Measurements from ENCODE around the gene TFAP2D. TPM values are rescaled to one million over a fixed set of nuclear protein-coding genes. Genes with fewer than 3 reads are reported as not detected.

TFAP2D gene
- total RNA-seq, 6 donors from 2014 or later, result not detected

- Histone ChIP-seq H3K27me3 (no peaks in the 10 kb centered on the region), H3K27ac (no peak overlapping the region), H3K4me3 (no peak overlapping the region), H3K4me1 (no peaks in the 10 kb centered on the region), H3K9me3 (no peaks in the 10 kb centered on the region), H3K36me3 (no peaks in the 10 kb centered on the region)
- DNase-seq (no peak), ATAC-seq (ENCODE audit: low FRiP score in 2 of 2) (no peak)
- WGBS, 2 donors, result 61 to 63% methylated on average over 3 of the region's 3 CpGs
- TF ChIP-seq CTCF (IDR thresholded peaks at IDR 0.05), result no peak
- TF ChIP-seq EP300 (IDR thresholded peaks at IDR 0.05), result no peak
- no peak for TF ChIP-seq POLR2A (IDR thresholded peaks at IDR 0.05)
- TF ChIP-seq POLR2AphosphoS5 (IDR thresholded peaks at IDR 0.05), result no peak
These were observed 31.6 kb downstream of the TFAP2D start for GRCh38 chr6:50744976-50745375.

GRCh38 chr6:50762798-50763197 is 49.5 kb downstream of the TFAP2D start:
- WGBS, 2 donors, result 76 to 81% methylated on average over 3 of the region's 3 CpGs
- no peak overlapping the region for H3K27ac ChIP-seq
- no peak for TF ChIP-seq EP300 (IDR thresholded peaks at IDR 0.05)
- TF ChIP-seq POLR2A (IDR thresholded peaks at IDR 0.05), result no peak
- TF ChIP-seq POLR2AphosphoS5 (IDR thresholded peaks at IDR 0.05), result no peak
- no peak for TF ChIP-seq CTCF (IDR thresholded peaks at IDR 0.05)

GRCh38 chr6:50778696-50779095 is 65.4 kb downstream of the TFAP2D start:
- no peak for DNase-seq

More at GRCh38 chr6:50762798-50763197, 49.5 kb downstream of the TFAP2D start:
- Histone ChIP-seq H3K27me3 (no peaks in the 10 kb centered on the region), H3K36me3 (no peaks in the 10 kb centered on the region), H3K9me3 (no peaks in the 10 kb centered on the region), H3K4me1 (no peaks in the 10 kb centered on the region), H3K4me3 (no peak overlapping the region)
- no peak for ATAC-seq (ENCODE audit: low FRiP score in 2 of 2)
- no peak for DNase-seq

GRCh38 chr6:50780382-50780781 is 67.1 kb downstream of the TFAP2D start:
- DNase-seq, result no peak
- 92 to 95% methylated on average over 5 of the region's 5 CpGs for WGBS, 2 donors
- ATAC-seq (ENCODE audit: low FRiP score in 2 of 2), result no peak
- no peaks in the 10 kb centered on the region for H3K27me3 ChIP-seq
- H3K4me3 ChIP-seq, result no peak overlapping the region
- no peaks in the 10 kb centered on the region for H3K36me3 ChIP-seq
- no peak overlapping the region for H3K27ac ChIP-seq
- H3K4me1 ChIP-seq, result no peaks in the 10 kb centered on the region
- H3K9me3 ChIP-seq, result no peaks in the 10 kb centered on the region
- no peak for TF ChIP-seq POLR2A (IDR thresholded peaks at IDR 0.05)
- TF ChIP-seq POLR2AphosphoS5 (IDR thresholded peaks at IDR 0.05), result no peak
- TF ChIP-seq CTCF (IDR thresholded peaks at IDR 0.05), result no peak
- no peak for TF ChIP-seq EP300 (IDR thresholded peaks at IDR 0.05)

More at GRCh38 chr6:50778696-50779095, 65.4 kb downstream of the TFAP2D start:
- no peaks in the 10 kb centered on the region for H3K27me3 ChIP-seq
- H3K27ac ChIP-seq, result no peak overlapping the region
- no peak overlapping the region for H3K4me3 ChIP-seq
- ATAC-seq (ENCODE audit: low FRiP score in 2 of 2), result no peak
- no peaks in the 10 kb centered on the region for H3K4me1 ChIP-seq
- H3K36me3 ChIP-seq, result no peaks in the 10 kb centered on the region
- TF ChIP-seq POLR2A (IDR thresholded peaks at IDR 0.05), result no peak
- TF ChIP-seq POLR2AphosphoS5 (IDR thresholded peaks at IDR 0.05), result no peak
- TF ChIP-seq CTCF (IDR thresholded peaks at IDR 0.05), result no peak
- TF ChIP-seq EP300 (IDR thresholded peaks at IDR 0.05), result no peak
- no peaks in the 10 kb centered on the region for H3K9me3 ChIP-seq

- Histone ChIP-seq H3K36me3 (no peaks in the 10 kb centered on the region), H3K27me3 (no peaks in the 10 kb centered on the region), H3K27ac (no peak overlapping the region), H3K9me3 (no peaks in the 10 kb centered on the region), H3K4me1 (peaks cover 0 to 2% (median 0%) of the 10 kb centered on the region in 4 donors), H3K4me3 (no peak overlapping the region)
- no peak for TF ChIP-seq POLR2AphosphoS5 (IDR thresholded peaks at IDR 0.05)
- ATAC-seq (ENCODE audit: low FRiP score in 2 of 2) (no peak), DNase-seq (no peak)
- WGBS, 2 donors, result 31 to 33% methylated on average over 1 of the region's 1 CpG
These were observed 72.6 kb downstream of the TFAP2D start for GRCh38 chr6:50785921-50786320.
